Nephron progenitor cell (in vitro differentiated cells): ENCODE measurements around the gene TMEM63B.

Experiments used
- DNase-seq: peaks from one replicate; pipeline ENCODE4 v3.0.0; 2021
- H3K27ac Mint-ChIP-seq: 2 replicates; pipeline ENCODE4 v1.8.0; 2021; ENCODE audit warnings: mild to moderate bottlenecking, moderate library complexity, mixed read lengths
- H3K27me3 Mint-ChIP-seq: 2 replicates; pipeline ENCODE4 v1.8.0; 2021; ENCODE audit warnings: mild to moderate bottlenecking, low read depth, mixed read lengths; ENCODE audit not compliant: poor library complexity
- H3K36me3 Mint-ChIP-seq: 2 replicates; pipeline ENCODE4 v1.8.0; 2021; ENCODE audit warnings: low read depth, mixed read lengths
- H3K4me1 Mint-ChIP-seq: 2 replicates; pipeline ENCODE4 v1.8.0; 2021; ENCODE audit warnings: mixed read lengths
- H3K4me3 Mint-ChIP-seq: 2 replicates; pipeline ENCODE4 v1.8.0; 2021; ENCODE audit warnings: mild to moderate bottlenecking, moderate library complexity, mixed read lengths
- H3K9me3 Mint-ChIP-seq: 2 replicates; pipeline ENCODE4 v1.8.0; 2021; ENCODE audit warnings: mild to moderate bottlenecking, moderate library complexity, mixed read lengths
- CTCF ChIP-seq: fragments of 200-600 bp; sonication (generic); IDR thresholded peaks from 2 replicates; pipeline ENCODE4 v1.5.0; 2021; ENCODE audit warnings: antibody characterized with exemption

TMEM63B gene

GRCh38 chr6:44110966-44111365, 16.4 kb upstream of the TMEM63B start:
- Mint-ChIP-seq H3K27me3 (no peaks in the 10 kb centered on the region), H3K4me3 (no peak overlapping the region), H3K9me3 (no peaks in the 10 kb centered on the region), H3K36me3 (peaks cover 83% of the 10 kb centered on the region), H3K4me1 (peaks cover 22% of the 10 kb centered on the region), H3K27ac (peak overlapping the region; percentile 33)
- TF ChIP-seq CTCF = no peak
- DNase-seq = no peak

- H3K27ac Mint-ChIP-seq = peak overlapping the region; percentile 33
- no peaks in the 10 kb centered on the region for H3K9me3 Mint-ChIP-seq
- DNase-seq = no peak
- H3K4me3 Mint-ChIP-seq = no peak overlapping the region
- TF ChIP-seq CTCF = no peak
- peaks cover 79% of the 10 kb centered on the region for H3K36me3 Mint-ChIP-seq
- H3K4me1 Mint-ChIP-seq = peaks cover 27% of the 10 kb centered on the region
- H3K27me3 Mint-ChIP-seq = no peaks in the 10 kb centered on the region
Observed at GRCh38 chr6:44111434-44112417, 15.6 kb upstream of the TMEM63B start.

GRCh38 chr6:44113414-44113813, 13.9 kb upstream of the TMEM63B start:
- peak; percentile 6 for TF ChIP-seq CTCF
- H3K27ac Mint-ChIP-seq = no peak overlapping the region
- DNase-seq = no peak
- peaks cover 66% of the 10 kb centered on the region for H3K36me3 Mint-ChIP-seq
- H3K4me3 Mint-ChIP-seq = no peak overlapping the region
- H3K9me3 Mint-ChIP-seq = no peaks in the 10 kb centered on the region
- peaks cover 38% of the 10 kb centered on the region for H3K4me1 Mint-ChIP-seq
- no peaks in the 10 kb centered on the region for H3K27me3 Mint-ChIP-seq

GRCh38 chr6:44115866-44116265, 11.5 kb upstream of the TMEM63B start:
- Mint-ChIP-seq H3K4me1 (peaks cover 34% of the 10 kb centered on the region), H3K36me3 (peaks cover 48% of the 10 kb centered on the region), H3K9me3 (no peaks in the 10 kb centered on the region), H3K27me3 (no peaks in the 10 kb centered on the region), H3K4me3 (no peak overlapping the region), H3K27ac (no peak overlapping the region)
- DNase-seq = no peak
- no peak for TF ChIP-seq CTCF

GRCh38 chr6:44116641-44117382, 10.5 kb upstream of the TMEM63B start:
- DNase-seq = no peak
- H3K36me3 Mint-ChIP-seq = peaks cover 38% of the 10 kb centered on the region
- no peaks in the 10 kb centered on the region for H3K27me3 Mint-ChIP-seq
- H3K27ac Mint-ChIP-seq = peak overlapping the region; percentile 68
- H3K4me1 Mint-ChIP-seq = peaks cover 37% of the 10 kb centered on the region
- no peak for TF ChIP-seq CTCF
- no peak overlapping the region for H3K4me3 Mint-ChIP-seq
- H3K9me3 Mint-ChIP-seq = no peaks in the 10 kb centered on the region
